GM18511 (cell line): ENCODE results near the gene ADARB1.

Experiments
- ATAC-seq: cut with Tn5 transposase; IDR thresholded peaks from one replicate; pipeline ENCODE4 v1.9.1; 2021; ENCODE audit warnings: mild to moderate bottlenecking, moderate library complexity; ENCODE audit not compliant: unreplicated experiment

Gene ADARB1

DNA sequence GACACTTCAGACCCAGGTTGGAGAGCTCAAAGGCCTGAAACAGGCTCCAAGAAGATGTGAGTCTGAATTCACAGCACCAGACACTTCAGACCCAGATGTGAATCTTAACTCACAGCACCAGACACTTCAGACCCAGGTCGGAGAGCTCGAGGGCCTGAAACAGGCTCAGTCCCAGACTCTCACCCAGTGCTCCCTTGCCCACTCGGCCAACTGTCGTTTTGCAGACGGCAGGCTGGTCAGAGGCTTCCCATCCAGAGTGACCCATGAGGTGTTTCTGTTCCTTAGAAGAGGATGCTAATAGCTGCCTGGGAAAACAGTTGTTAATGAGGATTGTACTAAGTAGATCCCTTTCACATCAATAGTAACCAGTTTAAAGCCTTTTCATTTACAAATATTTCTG, 88.4 kb downstream of the ADARB1 start:
- ATAC-seq: no peak

DNA sequence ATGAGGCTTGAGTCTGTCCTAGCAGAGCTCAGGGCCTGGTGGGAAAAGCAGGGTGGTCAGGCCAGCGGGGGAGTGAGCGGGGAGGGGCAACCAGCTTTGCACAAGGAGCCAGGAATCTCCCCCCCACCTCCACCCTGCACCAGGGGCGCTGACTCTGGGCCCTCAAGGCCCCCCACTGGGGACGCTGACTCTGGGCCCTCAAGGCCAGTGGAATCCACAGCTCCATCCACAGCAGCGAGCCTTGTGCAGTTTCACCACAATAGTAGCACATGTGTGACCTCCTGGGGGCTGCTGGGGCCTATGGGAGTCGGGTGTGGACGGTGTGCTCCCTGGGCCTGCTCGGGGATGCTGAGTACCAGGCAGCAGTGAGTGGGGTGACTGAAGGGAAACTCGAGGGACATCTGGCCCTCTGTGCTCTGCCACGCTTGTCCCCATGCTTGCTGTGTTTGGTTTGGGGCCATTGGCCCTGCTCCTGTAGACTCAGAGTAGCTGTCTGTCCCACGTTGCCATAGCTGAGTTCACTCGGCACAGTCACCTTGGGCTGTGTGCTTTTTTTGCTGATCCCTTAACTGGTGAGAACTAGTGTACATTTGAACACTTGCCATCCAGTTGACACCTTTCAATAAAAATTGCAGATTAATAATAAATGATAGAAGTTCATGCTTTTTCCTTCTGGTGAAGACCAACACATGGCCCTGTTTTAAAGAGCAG, 89.2 kb downstream of the ADARB1 start:
- ATAC-seq: no peak

DNA sequence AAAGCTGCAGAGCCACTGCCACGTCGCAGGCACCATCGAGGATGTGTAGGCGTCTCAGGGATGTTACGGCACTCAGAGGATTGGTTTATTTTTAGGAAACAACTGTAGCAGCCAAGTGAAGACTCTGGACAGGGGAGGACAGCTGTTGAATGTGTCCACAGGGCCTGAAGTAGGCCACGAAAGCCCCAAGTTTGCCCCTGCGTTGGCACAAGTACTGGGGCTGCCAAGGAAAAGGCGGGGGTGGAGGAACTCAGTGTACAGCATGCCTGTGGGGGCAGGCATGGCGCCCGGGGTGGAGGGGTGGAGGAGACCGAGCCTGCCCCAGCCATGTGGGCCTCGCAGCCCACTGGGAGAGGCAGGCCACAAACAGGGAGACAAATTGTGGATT, 89.7 kb downstream of the ADARB1 start:
- no peak for ATAC-seq

DNA sequence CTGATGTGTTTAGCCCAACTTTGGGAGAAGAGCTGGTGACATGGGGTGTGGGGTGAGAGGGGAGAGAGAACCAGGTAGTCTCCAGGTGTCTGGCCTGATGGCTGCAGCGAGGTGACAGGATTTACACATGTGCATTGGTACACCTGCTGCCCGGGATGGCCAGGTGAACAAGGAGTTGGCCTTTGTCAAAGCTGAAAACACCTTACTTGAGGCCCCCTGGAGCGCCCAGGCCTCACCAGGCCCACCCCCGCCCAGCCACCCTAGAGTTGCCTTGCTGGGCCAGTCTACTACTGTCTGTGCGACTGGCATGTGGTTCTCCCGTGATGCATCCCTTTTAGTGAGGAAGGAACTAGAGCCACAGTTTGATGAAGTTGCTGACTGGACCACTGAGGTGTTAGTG, 90.5 kb downstream of the ADARB1 start:
- ATAC-seq: no peak

DNA sequence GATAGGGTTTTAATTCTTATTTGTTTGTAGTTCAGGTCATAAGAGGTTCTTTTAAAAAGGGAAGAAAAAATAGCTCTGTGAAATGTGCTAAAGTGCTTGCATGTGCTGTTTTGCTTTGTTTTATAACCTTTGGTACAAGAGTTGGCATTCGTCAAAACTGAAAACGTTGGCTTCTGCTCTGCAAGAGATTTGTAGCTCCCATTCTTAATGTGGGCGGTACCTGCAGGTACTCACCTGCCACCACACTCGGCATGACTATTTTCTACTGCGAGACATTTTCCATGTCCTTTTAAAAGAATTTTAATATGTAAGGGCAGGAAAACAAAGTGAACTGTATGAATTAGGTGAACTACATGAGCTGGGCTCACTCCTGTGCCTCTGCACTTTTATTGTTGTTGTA, 92.6 kb downstream of the ADARB1 start:
- ATAC-seq: no peak

DNA sequence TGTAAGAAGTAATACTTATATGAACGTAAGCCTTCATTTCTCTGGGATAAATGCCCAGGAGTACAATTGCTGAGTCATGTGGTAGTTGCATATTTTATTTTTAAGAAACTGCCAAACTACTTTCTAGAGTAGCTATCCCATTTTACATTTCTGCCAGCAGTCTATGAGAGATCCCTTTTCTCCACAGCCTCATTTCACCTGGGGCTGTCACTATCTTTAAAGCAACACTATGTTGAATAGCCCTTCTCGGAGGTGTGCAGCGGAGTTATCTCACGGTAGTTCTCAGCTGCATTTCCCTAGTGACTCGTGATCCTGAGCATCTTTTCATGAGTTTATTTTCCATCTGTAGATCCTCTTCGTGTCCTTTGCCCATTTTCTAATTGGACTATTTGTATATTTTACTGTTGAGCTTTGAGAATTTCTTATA, 93.4 kb downstream of the ADARB1 start:
- no peak for ATAC-seq

DNA sequence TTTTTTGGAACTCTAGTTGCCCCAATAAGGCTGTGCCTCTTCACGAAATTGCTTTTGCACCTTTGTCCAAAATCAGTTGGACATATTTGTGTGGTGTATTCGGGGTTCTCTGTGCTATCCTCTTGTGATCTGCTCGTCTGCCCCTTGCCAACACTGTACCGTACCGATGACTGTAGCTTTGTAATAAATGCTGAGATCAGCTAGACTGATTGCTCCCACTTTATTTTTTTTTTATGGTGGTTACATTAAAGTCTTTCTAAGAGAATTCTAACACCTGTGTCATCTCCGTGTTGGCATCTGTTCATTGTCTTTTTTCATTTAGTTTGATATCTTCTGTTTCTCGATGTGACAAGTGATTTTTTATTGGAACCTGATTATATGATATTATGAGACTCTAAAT, 94.1 kb downstream of the ADARB1 start:
- no peak for ATAC-seq

DNA sequence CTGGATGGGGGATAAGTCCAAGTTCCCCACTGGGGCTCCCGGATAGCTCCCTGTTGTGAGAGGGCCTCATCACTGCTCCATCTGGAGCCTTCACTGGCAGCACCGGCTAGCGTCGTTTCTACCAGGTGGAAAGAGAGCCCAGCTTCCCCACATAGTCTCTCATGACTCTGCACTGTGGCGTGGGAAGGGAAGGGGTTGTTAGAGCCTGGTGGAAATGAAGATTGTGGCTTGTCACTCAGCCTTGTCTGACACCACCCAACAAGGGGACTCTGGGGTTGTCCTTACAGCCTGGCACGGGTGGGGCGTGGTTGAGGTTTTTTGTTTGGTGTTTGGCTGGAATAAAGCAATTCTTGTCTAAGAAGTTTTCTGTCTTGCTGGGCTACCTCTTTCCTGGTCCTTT, 94.6 kb downstream of the ADARB1 start:
- no peak for ATAC-seq

DNA sequence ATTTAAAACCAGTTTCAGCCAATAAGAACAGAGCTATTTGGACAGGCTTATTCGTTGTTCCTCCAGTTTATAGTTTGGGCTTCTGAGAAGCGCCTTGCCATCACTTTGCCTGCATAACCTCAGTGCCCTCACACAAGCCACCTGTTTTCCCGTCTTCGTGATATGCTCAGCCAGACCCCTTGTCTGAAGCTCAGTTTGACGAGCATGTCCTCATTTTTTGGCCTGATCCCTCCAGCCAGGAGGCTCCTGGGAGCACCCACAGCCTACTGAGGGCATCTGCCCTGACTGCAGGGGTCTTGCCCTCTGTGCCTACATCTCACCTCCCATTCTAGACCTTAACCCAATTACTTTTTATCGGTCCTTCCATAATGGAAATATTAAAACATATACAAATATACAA, 95.3 kb downstream of the ADARB1 start:
- ATAC-seq: no peak

DNA sequence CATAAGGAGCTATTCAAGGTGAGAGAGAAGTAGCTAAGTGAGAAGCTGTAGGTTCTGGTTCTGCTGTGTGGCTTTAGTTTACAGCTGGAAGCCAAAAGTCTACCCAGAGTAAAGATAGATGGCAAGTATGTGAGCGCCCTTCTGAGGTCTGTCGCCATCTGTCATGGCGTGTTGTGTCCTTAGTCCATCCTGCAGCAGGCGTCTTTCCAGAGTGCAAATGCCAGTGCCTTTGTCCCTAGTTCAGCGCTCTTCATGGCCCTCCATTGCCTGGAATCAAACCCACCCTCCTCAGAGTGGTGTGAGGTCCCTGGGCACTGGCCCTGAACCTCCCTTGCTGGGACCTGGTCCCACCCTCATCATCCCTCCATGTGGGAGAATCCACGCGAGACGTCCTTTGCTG, 96.6 kb downstream of the ADARB1 start:
- no peak for ATAC-seq

DNA sequence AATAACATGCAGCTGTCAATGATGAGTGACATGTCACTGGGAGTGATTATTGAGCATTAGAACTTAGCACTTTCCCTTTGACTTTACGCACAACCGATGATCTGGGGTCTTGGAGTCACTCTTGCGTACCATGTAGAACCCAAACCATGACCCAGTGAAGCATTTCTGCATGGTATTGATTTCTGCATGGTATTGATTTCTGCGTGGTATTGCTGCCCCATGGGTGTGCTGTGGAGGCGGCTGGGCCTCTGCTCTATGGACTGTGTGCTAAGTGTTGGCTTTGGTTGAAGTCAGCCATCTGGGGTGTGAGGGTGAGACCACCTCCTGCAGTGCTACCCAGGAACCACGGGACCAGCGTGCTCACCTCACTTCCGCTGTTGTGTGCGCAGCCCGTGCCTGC, 98.0 kb downstream of the ADARB1 start:
- ATAC-seq: no peak

DNA sequence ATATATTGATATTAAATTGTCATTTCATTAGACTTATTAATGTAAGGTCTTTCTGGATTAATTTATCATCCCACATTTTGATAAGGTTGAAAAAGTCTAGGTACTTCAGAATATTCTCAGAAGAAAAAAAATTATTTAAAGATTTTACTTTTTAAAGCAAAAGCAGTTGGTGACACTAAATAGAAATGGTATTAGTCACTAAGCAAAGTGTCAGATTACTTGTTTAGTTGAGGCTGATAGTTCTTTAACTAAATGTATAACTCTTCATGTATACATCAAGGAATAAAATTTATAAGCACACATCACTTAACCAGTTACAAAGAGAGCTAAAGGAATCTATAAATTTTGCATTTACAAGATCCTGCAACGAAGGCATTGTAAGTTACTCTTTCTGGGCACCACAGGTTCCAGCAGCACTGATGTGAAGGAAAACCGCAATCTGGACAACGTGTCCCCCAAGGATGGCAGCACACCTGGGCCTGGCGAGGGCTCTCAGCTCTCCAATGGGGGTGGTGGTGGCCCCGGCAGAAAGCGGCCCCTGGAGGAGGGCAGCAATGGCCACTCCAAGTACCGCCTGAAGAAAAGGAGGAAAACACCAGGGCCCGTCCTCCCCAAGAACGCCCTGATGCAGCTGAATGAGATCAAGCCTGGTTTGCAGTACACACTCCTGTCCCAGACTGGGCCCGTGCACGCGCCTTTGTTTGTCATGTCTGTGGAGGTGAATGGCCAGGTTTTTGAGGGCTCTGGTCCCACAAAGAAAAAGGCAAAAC, 101.1 kb downstream of the ADARB1 start:
- ATAC-seq: no peak

DNA sequence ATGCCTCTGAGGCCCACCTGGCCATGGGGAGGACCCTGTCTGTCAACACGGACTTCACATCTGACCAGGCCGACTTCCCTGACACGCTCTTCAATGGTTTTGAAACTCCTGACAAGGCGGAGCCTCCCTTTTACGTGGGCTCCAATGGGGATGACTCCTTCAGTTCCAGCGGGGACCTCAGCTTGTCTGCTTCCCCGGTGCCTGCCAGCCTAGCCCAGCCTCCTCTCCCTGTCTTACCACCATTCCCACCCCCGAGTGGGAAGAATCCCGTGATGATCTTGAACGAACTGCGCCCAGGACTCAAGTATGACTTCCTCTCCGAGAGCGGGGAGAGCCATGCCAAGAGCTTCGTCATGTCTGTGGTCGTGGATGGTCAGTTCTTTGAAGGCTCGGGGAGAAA, 101.8 kb downstream of the ADARB1 start:
- ATAC-seq: no peak

DNA sequence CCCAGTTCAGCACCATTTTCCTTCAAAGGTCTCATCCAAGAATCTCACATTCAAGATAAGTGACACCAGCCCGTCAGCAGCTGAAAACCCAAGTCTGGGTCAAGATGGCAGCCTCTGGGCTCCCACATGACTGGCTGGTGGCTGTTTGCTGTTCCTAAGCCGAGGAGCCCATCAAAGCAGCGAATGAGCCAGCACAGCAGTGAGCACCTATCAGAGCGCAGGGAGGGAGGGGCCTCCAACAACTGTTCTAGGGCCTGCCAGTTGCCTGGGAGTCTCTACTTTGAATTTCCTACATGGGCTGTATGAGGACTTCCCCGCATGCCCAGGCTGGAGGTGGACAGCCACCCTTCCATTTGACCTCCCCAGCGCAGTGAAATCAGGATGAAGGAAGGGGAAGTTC, 102.7 kb downstream of the ADARB1 start:
- ATAC-seq: no peak

DNA sequence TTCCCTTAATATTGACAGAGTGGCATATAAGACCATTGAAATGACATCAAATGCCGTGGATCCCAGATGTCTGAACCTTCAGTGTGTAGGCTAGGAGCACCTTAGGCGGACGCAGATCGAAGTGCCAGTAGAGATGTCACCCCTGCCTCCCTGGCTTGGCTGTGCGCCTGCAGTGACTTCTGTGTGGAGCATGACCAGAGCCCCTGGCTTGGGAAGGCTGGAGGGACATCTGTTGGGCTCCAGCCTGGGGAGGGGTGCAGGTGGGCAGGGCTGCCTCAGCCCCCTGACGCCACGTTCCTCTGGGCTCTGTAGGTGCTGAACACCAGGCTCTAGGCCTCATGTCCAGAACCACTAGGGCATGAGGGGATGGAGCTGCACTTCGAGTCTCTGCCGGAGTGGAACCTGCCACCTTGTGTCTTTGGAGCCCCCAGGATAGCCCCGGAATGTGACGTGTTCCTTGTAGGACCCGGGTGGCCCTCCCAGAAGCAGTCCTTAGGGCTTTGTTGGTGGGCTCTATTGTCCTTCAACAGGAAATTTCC, 103.8 kb downstream of the ADARB1 start:
- no peak for ATAC-seq

DNA sequence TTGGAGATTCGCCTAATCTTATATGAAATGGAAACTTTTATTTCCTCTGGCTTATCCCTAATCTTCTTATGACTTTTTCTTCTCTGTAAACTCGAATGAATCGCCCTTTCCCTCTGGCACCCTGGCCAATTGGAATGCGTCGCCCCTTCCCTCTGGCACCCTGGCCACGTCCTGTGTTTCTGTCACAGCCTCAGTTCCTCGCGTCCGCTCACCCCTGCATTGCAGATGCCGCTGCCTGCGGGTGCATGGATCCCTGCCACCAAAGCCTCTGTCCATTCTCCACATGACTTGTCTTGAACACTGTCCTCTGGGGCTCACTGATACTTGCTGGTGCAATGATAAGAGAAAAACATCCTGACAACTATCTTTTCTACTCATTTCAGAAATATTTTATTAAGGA, 104.6 kb downstream of the ADARB1 start:
- ATAC-seq: no peak

DNA sequence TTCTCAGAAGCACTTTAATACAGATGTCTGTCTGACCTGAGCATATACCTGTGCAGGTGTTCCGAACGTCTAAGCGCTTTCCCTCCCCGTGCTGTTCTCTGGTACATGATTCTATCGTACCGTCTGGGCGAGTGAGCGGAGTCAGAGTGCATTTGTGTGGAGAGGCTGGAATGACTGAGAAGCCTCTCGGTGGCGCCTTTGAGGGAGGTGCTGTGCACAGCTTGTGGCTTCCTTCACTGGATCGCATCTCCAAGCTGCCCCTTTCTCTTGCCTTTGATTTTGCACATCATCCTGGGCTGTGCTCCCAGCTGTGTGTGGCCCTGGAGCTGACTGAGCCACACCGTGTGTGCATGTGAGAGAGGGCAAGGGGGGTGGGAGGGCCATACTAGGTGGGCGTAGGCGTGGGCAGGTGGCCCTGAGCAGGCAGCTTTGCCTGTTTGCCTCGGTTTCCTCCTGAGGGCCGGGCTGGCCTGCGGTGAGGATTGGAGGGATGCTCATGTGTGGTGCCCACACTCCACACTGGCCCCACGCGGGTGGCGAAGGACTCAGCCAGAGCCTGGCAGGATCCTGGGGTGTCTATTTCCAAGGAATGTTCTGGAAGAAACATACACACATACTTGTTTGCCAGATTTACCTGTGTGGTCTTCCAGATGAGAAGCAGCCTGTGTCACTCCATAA, 105.3 kb downstream of the ADARB1 start:
- no peak for ATAC-seq

DNA sequence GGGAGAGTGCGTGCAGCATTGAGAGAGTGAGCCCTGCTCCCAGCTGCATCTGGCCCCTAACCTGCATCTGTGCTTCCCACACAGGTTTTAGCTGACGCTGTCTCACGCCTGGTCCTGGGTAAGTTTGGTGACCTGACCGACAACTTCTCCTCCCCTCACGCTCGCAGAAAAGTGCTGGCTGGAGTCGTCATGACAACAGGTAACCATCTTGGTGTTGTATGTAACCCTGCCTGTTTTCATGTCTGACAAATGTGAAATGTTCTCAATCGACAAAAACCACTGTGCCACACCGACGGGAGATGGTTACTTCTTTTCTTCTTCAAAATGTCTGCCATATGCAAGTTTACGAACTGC, 105.8 kb downstream of the ADARB1 start:
- no peak for ATAC-seq

DNA sequence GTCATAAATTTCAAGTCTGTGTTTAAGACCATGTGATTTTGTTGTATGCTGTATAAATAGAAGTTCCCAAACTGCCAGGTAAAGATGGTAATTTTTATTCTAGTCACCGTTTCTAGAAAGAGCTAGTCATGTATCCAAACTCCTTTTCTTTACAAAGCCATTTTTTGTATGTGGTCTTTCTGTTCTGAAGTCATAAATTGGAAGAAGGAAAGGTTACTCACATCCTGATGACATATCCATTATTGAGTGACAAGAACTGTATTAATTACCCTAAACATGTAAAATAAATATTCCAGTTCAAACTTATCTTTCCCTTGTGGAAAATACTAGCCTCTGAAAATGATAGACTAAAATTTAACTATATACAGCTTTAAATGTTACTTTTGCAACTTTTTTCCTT, 108.6 kb downstream of the ADARB1 start:
- ATAC-seq: no peak

DNA sequence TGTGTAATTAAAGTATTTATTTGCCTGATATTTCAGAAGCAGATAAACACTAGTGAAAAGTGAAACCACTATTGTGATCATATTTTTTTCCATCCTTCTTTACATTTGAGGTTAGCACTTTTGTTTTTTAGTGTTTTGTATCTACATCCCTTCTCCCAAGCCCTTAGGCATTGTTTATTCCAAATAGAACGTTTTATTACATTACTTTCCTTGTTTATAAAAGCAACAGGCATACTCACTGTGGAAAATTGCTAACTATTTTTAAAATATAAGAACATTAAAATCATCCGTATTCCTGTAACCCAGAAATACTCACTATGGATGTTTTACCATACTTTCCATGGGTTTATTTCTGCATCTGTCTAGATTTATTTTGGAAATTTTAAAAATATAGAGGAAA, 109.5 kb downstream of the ADARB1 start:
- no peak for ATAC-seq

DNA sequence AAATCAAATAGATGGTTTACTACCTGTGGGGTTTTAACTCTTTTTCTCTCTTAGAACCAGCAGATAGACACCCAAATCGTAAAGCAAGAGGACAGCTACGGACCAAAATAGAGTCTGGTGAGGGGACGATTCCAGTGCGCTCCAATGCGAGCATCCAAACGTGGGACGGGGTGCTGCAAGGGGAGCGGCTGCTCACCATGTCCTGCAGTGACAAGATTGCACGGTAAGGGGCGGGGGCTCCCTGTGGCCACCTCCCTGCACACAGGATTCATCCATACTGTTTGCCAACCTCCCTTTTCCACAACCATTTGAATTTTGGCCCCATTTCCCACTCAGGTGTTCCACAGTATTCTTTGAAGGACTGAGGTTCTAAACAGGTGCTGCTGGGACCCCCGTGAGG, 110.5 kb downstream of the ADARB1 start:
- no peak for ATAC-seq

DNA sequence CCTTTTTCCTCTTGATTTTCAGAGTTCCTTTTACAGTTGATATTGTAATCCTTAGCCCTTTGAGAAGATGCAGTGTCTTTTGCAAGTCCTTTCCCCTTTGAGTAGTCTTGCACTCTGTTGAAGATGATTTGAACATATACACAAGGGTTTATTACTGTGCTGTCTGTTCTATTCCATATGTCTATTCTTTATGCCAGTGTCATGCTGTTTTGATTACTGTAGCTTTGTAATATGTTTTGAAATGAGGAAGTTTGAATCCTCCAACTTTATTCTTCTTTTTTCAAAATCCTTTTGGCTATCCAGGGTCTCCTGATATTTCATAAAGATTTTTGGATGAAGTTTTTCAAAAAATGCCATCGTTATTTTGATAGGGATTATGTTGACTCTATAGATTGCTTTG, 112.3 kb downstream of the ADARB1 start:
- no peak for ATAC-seq
